Measurements from ENCODE around the gene CXCL13. TPM values are rescaled to one million over a fixed set of nuclear protein-coding genes. Genes with fewer than 3 reads are reported as not detected.

CXCL13 gene
- total RNA-seq = not detected in 2 replicates

DNA sequence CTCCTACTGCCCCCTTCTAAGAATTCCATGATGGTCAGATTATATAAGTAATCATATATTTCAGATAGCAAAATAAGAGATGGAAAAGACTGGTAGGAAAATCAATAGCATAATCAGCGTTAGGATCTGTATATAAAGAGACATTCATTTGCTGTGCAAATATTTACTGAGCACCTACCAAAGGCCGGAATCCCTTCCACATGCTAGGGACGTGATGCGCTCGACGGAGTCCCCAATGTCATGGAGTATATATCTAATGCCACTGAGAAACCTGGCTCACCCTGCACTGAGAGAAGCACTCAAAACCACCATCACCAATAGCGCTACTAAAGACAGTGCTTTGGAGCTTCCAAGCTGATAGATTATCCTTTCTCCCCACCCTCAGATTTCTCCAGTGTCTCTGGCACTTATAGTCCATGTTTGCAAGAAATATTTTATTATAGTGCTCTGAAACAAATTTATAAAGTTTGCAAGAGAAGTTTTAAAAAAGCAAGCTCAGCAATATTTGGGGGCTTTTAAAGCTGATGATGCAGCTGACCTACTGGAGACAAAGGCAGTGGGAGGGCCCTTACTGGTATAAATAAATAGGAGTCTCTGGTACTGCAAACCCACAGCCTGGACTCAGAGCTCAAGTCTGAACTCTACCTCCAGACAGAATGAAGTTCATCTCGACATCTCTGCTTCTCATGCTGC, at the start of gene CXCL13:
CXCL13 (plus strand) TSS at position 611 of the 693 bp plus-strand sequence; CDS start at position 657, 46 bp downstream.

Other genes starting within 250 kb of the CXCL13 start
- 20.5 and 42.4 TPM in 2 replicates for gene CNOT6L, start 213.5 kb downstream of the CXCL13 start, total RNA-seq

Measured in nasal cavity respiratory epithelium epithelial cell of viscerocranial mucosa (primary cell).